Endothelial cell of umbilical vein (primary cell): ENCODE data around the gene HVCN1. TPM values are rescaled to one million over a fixed set of nuclear protein-coding genes. Genes with fewer than 3 reads are reported as not detected.

Experiments used
- BruUV-seq: library from RNA; stranded (reverse); fragments of 400-500 nt; replicated peaks from 2 replicates; lab custom pipeline; 2021; lab: Mats Ljungman, UMichigan
- CTCF ChIA-PET: fragments of 300-600, 350-600 bp; sonication (Branson Sonifier 250); formaldehyde crosslinking; loops from one replicate; lab custom pipeline; 2021; ENCODE audit warnings: antibody characterized with exemption, inconsistent platforms; lab: Charles Lee
- POLR2A ChIA-PET: fragments of 300-600, 350-600 bp; sonication (Branson Sonifier 250); formaldehyde crosslinking; loops from one replicate; lab custom pipeline; 2021; ENCODE audit warnings: antibody characterized with exemption, inconsistent platforms; lab: Charles Lee
- DNase-seq: peaks from one replicate; pipeline ENCODE4 v3.0.0-alpha.2; 2011; ENCODE audit warnings: low read depth, low spot score
- FAIRE-seq: peaks from 2 replicates; lab custom pipeline; 2011; peaks lifted over from hg19 to GRCh38; lab: Jason Lieb, UNC
- H2AFZ ChIP-seq: 2 replicates; pipeline ENCODE4 v1.6.0; 2012; ENCODE audit warnings: low read depth, low read length, control low read depth, inconsistent platforms
- H3K27ac ChIP-seq: 2 replicates; pipeline ENCODE4 v1.5.1; 2011; ENCODE audit warnings: low read depth, mild to moderate bottlenecking, control low read depth, low read length, moderate library complexity; ENCODE audit not compliant: insufficient read depth
- H3K27me3 ChIP-seq, 2 experiments: 2 replicates each; pipeline versions ENCODE4 v1.6.0 to v1.6.1; 2011; ENCODE audit warnings: low read length in 2 of 2, mixed read lengths in 1 of 2; ENCODE audit not compliant: control insufficient read depth in 2 of 2, insufficient read depth in 2 of 2
- H3K36me3 ChIP-seq, 2 experiments: 2 replicates in 1 of 2; 3 replicates in 1 of 2; pipeline ENCODE4 v1.5.1; 2011; ENCODE audit warnings: low read length in 2 of 2, mild to moderate bottlenecking in 1 of 2, moderate library complexity in 1 of 2; ENCODE audit not compliant: control insufficient read depth in 2 of 2, insufficient read depth in 2 of 2; ENCODE audit errors: extremely low read depth in 1 of 2
- H3K4me1 ChIP-seq: 3 replicates; pipeline ENCODE4 v1.5.1; 2011; ENCODE audit warnings: mild to moderate bottlenecking, low read length; ENCODE audit not compliant: control insufficient read depth, insufficient read depth; ENCODE audit errors: extremely low read depth
- H3K4me2 ChIP-seq: 2 replicates; pipeline ENCODE4 v1.6.1; 2011; ENCODE audit warnings: low read length, control low read depth, mixed read lengths; ENCODE audit not compliant: insufficient read depth
- H3K4me3 ChIP-seq, 3 experiments: fragments of 200-600 bp in 1 of 3; sonication (generic), shearing (Covaris generic) in 1 of 3; replicated peaks in 1 of 3; 2 replicates each; pipeline ENCODE4 v1.5.1; 2011 to 2016; ENCODE audit warnings: control low read depth in 3 of 3, low read length in 3 of 3, mild to moderate bottlenecking in 2 of 3, inconsistent platforms in 1 of 3, low read depth in 1 of 3, moderate library complexity in 1 of 3; ENCODE audit not compliant: insufficient read depth in 1 of 3
- H3K79me2 ChIP-seq: 2 replicates; pipeline ENCODE4 v1.6.0; 2012; ENCODE audit warnings: low read length, inconsistent platforms; ENCODE audit not compliant: control insufficient read depth, insufficient read depth
- H3K9ac ChIP-seq: replicated peaks from 2 replicates; pipeline ENCODE3; 2011; ENCODE audit warnings: low read length, control low read depth; ENCODE audit not compliant: insufficient read depth; ENCODE audit errors: extremely low read depth
- H3K9me1 ChIP-seq: replicated peaks from 3 replicates; pipeline ENCODE4 v1.6.0; 2011; ENCODE audit warnings: mild to moderate bottlenecking, low read length; ENCODE audit not compliant: control insufficient read depth, insufficient read depth; ENCODE audit errors: extremely low read depth
- H3K9me3 ChIP-seq: replicated peaks from 2 replicates; pipeline ENCODE4 v1.5.1; 2012; ENCODE audit warnings: low read length, inconsistent platforms; ENCODE audit not compliant: control insufficient read depth, insufficient read depth
- H4K20me1 ChIP-seq: replicated peaks from 2 replicates; pipeline ENCODE3; 2011; ENCODE audit warnings: mild to moderate bottlenecking, low read length; ENCODE audit not compliant: control insufficient read depth, insufficient read depth; ENCODE audit errors: extremely low read depth
- CTCF ChIP-seq, 2 donors: IDR thresholded peaks; 1 replicate in 1 of 2; 2 replicates in 1 of 2; pipeline ENCODE4 v1.5.1; 2011; ENCODE audit warnings: low read length in 2 of 2, mild to moderate bottlenecking in 2 of 2, moderate library complexity in 2 of 2, control low read depth in 1 of 2, inconsistent platforms in 1 of 2, low read depth in 1 of 2; ENCODE audit not compliant: insufficient read depth in 1 of 2; ENCODE audit errors: extremely low read depth in 1 of 2
- EZH2 ChIP-seq: IDR thresholded peaks from 2 replicates; pipeline ENCODE4 v1.6.1; 2012; ENCODE audit warnings: borderline replicate concordance, low read depth, mild to moderate bottlenecking, moderate library complexity, low read length, inconsistent platforms; ENCODE audit not compliant: severe bottlenecking
- GATA2 ChIP-seq: IDR thresholded peaks from 2 replicates; pipeline ENCODE4 v1.7.0; 2011; ENCODE audit warnings: low read depth, mild to moderate bottlenecking, moderate library complexity, mixed read lengths, low read length; ENCODE audit not compliant: insufficient read length, insufficient read depth
- JUN ChIP-seq: IDR thresholded peaks from 2 replicates; pipeline ENCODE4 v1.6.1; 2011; ENCODE audit warnings: borderline replicate concordance, low read depth; ENCODE audit not compliant: insufficient read length, insufficient read depth
- MAX ChIP-seq: IDR thresholded peaks from 2 replicates; pipeline ENCODE4 v1.6.1; 2011; ENCODE audit not compliant: insufficient read depth, insufficient read length
- MYC ChIP-seq: IDR thresholded peaks from one replicate; pipeline ENCODE4 v1.6.1; 2011; ENCODE audit warnings: mild to moderate bottlenecking, low read depth, low read length
- POLR2A ChIP-seq: IDR thresholded peaks from 2 replicates; pipeline ENCODE4 v1.6.1; 2012; ENCODE audit warnings: low read depth, mild to moderate bottlenecking, control low read depth, low read length
- POLR2AphosphoS5 ChIP-seq: IDR thresholded peaks from 2 replicates; pipeline ENCODE4 v1.6.1; 2012; ENCODE audit warnings: low read depth, mild to moderate bottlenecking, control low read depth, low read length, moderate library complexity; ENCODE audit not compliant: insufficient read depth
- dilution Hi-C: fragments of 300-500 bp; cut with MboI; formaldehyde crosslinking; loops from one replicate; pipeline ENCODE4 v1.15.0; 2019; ENCODE audit warnings: low sequenced_read_pairs; ENCODE audit not compliant: extremely low pct_ligation_motif_present
- intact Hi-C: fragments of 100-400 bp; cut with micrococcal nuclease; formaldehyde crosslinking; loops from one replicate; pipeline ENCODE4 v1.10.0; 2022
- polyA plus RNA-seq, 4 experiments: library from polyadenylated mRNA; depleted of rRNA in 3 of 4; stranded (reverse) in 3 of 4; unstranded in 1 of 4; fragments of >200 nt; gene quantifications; 2 replicates each; pipeline versions ENCODE4 v1.2.1 to v1.2.3, GENCODE V29; 2011 to 2012; ENCODE audit warnings: missing spikeins in 1 of 4
- total RNA-seq: library from RNA; stranded (reverse); gene quantifications from 2 replicates; pipeline ENCODE4 v1.2.3, GENCODE V29; 2021

Gene HVCN1
- total and polyA plus RNA-seq, 2 donors (not counting 3 experiments of a cell fraction or from before 2014, with no cell fraction given): 3.7 to 8.4 TPM

- Histone ChIP-seq H3K27me3 (no peaks in the 10 kb centered on the region), H3K4me2 (no peak overlapping the region), H3K27ac (no peak overlapping the region), H3K4me1 (no peaks in the 10 kb centered on the region), H3K79me2 (no peaks in the 10 kb centered on the region), H3K4me3 (no peak overlapping the region), H4K20me1 (no peaks in the 10 kb centered on the region), H3K36me3 (no peaks in the 10 kb centered on the region), H3K9me3 (no peaks in the 10 kb centered on the region), H3K9ac (no peak overlapping the region), H2AFZ (no peak overlapping the region), H3K9me1 (no peaks in the 10 kb centered on the region)
- dilution Hi-C loops (no loop called here), intact Hi-C loops (no loop called here)
- TF ChIP-seq POLR2AphosphoS5: no peak
- no peak for TF ChIP-seq JUN
- TF ChIP-seq MYC: no peak
- no peak for TF ChIP-seq MAX
- TF ChIP-seq POLR2A: no peak
- TF ChIP-seq EZH2: no peak
- TF ChIP-seq CTCF (IDR thresholded peaks at IDR 0.05; ENCODE audit: extremely low read depth in 1 of 2, insufficient read depth in 1 of 2, low read depth in 1 of 2, low read length in 2 of 2): no peak
- TF ChIP-seq GATA2: no peak
- CTCF ChIA-PET: no interaction called here
- DNase-seq: no peak
- BruUV-seq: no TSS peak
- no peak for FAIRE-seq
- POLR2A ChIA-PET: no interaction called here
These were observed 51.0 kb downstream of the HVCN1 start for GRCh38 chr12:110637869-110638441.
